ENCODE results near the gene TAS1R3. TPM values are rescaled to one million over a fixed set of nuclear protein-coding genes. Genes with fewer than 3 reads are reported as not detected.

TAS1R3 gene
- total RNA-seq, 4 donors from 2014 or later, result 0.21 to 1.2 (median 0.63) TPM

DNA sequence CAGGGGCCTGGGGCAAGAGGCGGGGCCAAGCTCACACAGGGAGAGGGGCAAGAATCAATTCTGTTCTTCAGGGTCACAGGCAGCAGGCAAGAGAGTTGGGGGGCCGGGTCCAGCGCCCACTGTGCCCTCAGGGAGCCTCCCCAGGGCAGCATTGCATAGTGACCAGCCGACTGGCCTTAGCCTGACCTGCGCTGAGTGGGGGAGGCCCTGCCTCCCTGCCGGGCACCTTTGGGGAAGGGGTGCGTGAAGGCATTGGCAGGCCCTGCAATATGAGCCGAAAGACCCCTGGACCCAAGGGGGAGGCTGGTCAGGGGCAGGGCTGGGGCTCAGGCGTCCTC is 38.7 kb upstream of the TAS1R3 start:
- WGBS, 2 donors, result 82 to 90% methylated on average over 9 of the region's 9 CpGs
- no peak for DNase-seq (ENCODE audit: low spot score in 2 of 2)
- Histone ChIP-seq H3K27ac (no peak overlapping the region), H3K4me3 (no peak overlapping the region), H3K36me3 (peaks cover 0 to 49% (median 0%) of the 10 kb centered on the region in 3 donors), H3K27me3 (no peaks in the 10 kb centered on the region), H3K4me1 (peaks cover 0 to 18% (median 3%) of the 10 kb centered on the region in 4 donors), H3K9me3 (no peaks in the 10 kb centered on the region)
- TF ChIP-seq, protein P1, sequence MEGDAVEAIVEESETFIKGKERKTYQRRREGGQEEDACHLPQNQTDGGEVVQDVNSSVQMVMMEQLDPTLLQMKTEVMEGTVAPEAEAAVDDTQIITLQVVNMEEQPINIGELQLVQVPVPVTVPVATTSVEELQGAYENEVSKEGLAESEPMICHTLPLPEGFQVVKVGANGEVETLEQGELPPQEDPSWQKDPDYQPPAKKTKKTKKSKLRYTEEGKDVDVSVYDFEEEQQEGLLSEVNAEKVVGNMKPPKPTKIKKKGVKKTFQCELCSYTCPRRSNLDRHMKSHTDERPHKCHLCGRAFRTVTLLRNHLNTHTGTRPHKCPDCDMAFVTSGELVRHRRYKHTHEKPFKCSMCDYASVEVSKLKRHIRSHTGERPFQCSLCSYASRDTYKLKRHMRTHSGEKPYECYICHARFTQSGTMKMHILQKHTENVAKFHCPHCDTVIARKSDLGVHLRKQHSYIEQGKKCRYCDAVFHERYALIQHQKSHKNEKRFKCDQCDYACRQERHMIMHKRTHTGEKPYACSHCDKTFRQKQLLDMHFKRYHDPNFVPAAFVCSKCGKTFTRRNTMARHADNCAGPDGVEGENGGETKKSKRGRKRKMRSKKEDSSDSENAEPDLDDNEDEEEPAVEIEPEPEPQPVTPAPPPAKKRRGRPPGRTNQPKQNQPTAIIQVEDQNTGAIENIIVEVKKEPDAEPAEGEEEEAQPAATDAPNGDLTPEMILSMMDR (IDR thresholded peaks at IDR 0.05), result no peak
- no peak for TF ChIP-seq POLR2A (IDR thresholded peaks at IDR 0.05)

DNA sequence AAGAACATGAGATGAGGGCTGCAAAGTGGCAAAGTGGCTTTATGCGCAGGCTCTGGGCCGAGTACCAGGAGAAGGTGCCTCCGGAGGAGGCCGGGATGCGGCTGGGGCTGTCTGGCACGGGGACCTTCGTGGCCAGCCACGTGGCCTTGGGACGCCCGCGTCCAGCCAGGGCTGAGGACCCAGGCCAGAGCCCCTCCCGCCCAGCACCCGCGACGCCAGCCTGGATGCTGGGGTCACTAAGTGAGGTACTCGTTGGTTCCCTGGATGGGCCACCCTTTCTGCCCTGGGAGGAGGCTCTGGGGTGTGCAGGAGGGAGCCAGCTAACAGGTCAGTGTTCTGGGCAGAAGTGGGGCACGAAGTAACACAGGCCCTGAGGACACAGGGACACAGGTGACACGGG is 38.2 kb upstream of the TAS1R3 start:
- Histone ChIP-seq H3K4me3 (no peak overlapping the region), H3K36me3 (peaks cover 0 to 53% (median 0%) of the 10 kb centered on the region in 3 donors), H3K27me3 (no peaks in the 10 kb centered on the region), H3K9me3 (no peaks in the 10 kb centered on the region), H3K27ac (no peak overlapping the region), H3K4me1 (peaks cover 0 to 18% (median 3%) of the 10 kb centered on the region in 4 donors)
- DNase-seq (ENCODE audit: low spot score in 2 of 2), result no peak
- whole genome bisulfite sequencing, 2 donors, result 94% methylated on average over 15 to 18 of the region's 18 CpGs
- TF ChIP-seq, protein P1 (IDR thresholded peaks at IDR 0.05), result no peak
- TF ChIP-seq POLR2A (IDR thresholded peaks at IDR 0.05) (no peak), EP300 (IDR thresholded peaks at IDR 0.05) (no peak)

DNA sequence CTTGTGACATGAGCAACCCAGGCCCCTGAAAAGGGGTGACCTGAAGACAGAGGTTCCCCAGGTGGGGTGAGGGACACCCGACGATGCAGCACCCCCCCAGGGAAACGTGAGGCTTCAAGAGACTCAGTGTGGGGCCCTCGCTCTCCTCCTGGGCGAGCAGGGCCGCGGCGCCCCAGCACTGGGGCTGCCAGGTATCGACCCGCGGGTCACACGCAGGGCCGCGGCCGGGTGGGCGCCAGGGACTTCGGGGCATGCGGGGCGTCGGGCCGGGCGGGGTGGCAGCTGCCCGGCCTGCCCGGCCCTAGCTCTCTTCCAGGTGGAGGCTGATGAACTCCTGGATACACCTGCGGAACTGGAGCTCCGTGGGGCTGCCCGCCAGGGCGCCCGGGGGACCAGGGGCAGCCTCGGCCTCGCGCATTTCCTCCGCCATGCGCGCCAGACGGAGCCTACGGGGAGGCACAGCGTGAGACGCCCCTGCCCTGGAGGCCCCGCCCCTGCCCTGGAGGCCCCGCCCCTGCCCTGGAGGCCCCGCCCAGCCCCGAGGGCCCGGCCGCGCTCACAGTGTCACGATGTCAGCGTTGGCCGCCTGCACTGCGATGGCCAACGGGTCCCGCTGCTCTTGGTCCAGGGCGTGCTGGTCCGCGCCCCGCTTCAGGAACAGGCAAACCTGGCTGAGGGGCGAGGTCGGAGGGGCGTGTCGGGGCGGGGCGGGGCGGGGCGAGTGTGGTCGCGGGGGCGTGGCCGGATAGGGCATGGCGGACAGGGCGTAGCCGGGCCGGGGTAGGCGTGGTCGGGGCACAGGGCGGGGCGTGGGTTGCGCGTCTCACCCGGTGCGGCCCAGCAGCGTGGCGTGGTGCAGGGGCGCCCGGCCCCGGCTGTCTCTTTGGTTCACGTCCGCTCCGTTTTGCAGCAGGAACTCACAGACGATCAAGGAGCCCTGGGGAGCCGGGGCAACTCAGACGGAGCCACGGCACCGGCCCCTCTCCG is 37.5 kb upstream of the TAS1R3 start:
- no peak for DNase-seq (ENCODE audit: low spot score in 2 of 2)
- H3K27me3 ChIP-seq, result no peaks in the 10 kb centered on the region

DNA sequence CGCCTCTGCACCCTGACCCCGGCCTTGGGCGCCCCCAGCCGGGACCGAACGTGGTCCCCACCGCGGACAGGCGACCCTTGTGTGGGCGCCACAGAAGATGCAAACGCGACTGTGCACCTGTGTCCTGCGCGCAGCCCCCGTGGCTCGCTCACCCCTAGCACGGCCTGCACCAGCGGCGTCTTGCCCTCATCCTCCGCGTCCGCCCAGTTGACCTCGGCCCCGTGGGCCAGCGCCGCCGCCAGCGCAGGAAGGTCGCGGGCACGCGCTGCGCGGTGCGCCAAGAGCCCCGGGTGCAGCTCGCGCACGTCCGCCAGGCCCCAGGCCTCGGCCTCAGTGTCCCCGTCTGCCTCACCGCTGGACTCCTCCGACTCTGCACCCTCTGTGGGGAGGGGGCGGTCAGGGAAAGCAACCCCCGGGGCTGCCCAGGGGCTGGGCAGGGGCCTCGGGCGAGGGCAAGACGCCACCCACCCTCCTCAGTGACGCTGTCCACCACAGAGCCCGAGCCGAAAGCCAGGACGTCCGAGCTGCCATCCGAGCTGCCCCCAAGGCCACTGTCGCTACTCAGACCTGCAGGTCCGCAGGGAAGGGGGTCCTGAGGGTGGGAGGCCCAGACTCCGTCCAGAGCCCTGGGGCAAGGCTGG is 36.7 kb upstream of the TAS1R3 start:
- H3K4me1 ChIP-seq, result peaks cover 0 to 24% (median 3%) of the 10 kb centered on the region in 4 donors
- H3K27me3 ChIP-seq, result no peaks in the 10 kb centered on the region
- WGBS, 2 donors, result 91 to 93% methylated on average over 38 to 53 of the region's 58 CpGs
- H3K4me3 ChIP-seq, result no peak overlapping the region
- no peaks in the 10 kb centered on the region for H3K9me3 ChIP-seq
- no peak for TF ChIP-seq POLR2A (IDR thresholded peaks at IDR 0.05)
- TF ChIP-seq, protein P1 (IDR thresholded peaks at IDR 0.05), result no peak
- TF ChIP-seq EP300 (IDR thresholded peaks at IDR 0.05), result no peak
- H3K27ac ChIP-seq, result no peak overlapping the region
- DNase-seq (ENCODE audit: low spot score in 2 of 2), result no peak
- peaks cover 0 to 67% (median 0%) of the 10 kb centered on the region in 3 donors for H3K36me3 ChIP-seq

More for the DNA sequence above, 37.5 kb upstream of the TAS1R3 start:
- no peak overlapping the region for H3K4me3 ChIP-seq
- no peak for TF ChIP-seq POLR2A (IDR thresholded peaks at IDR 0.05)
- TF ChIP-seq, protein P1 (IDR thresholded peaks at IDR 0.05), result no peak
- no peak for TF ChIP-seq EP300 (IDR thresholded peaks at IDR 0.05)
- peaks cover 0 to 59% (median 0%) of the 10 kb centered on the region in 3 donors for H3K36me3 ChIP-seq
- no peak overlapping the region for H3K27ac ChIP-seq
- 88 to 89% methylated on average over 43 to 58 of the region's 94 CpGs for WGBS, 2 donors
- no peaks in the 10 kb centered on the region for H3K9me3 ChIP-seq
- peaks cover 0 to 19% (median 3%) of the 10 kb centered on the region in 4 donors for H3K4me1 ChIP-seq
